Mucosa of rectum (tissue), 2 donors: ENCODE results near the gene IL17RA.
"Not testable (repeated sequence)": the region's sequence is repeated elsewhere in the genome, so short reads cannot be mapped to it uniquely, and the experiment has no call there.

ENCODE experiments used
- H3K27ac ChIP-seq, 2 donors: one replicate each; pipeline ENCODE4 v1.7.0; 2013; ENCODE audit warnings: inconsistent platforms in 2 of 2, low read depth in 2 of 2, low read length in 2 of 2
- H3K27me3 ChIP-seq, 2 donors: one replicate each; pipeline ENCODE4 v1.7.0; 2013; ENCODE audit warnings: low read length in 2 of 2; ENCODE audit not compliant: control insufficient read depth in 2 of 2, insufficient read depth in 2 of 2
- H3K36me3 ChIP-seq, 2 donors: one replicate each; pipeline ENCODE4 v1.7.0; 2013; ENCODE audit warnings: low read length in 2 of 2; ENCODE audit not compliant: control insufficient read depth in 2 of 2, insufficient read depth in 2 of 2
- H3K4me1 ChIP-seq, 2 donors: one replicate each; pipeline ENCODE4 v1.7.0; 2013; ENCODE audit warnings: low read length in 2 of 2, mild to moderate bottlenecking in 1 of 2; ENCODE audit not compliant: control insufficient read depth in 2 of 2, insufficient read depth in 2 of 2
- H3K4me3 ChIP-seq, 2 donors: one replicate each; pipeline ENCODE4 v1.7.0; 2013; ENCODE audit warnings: low read length in 2 of 2
- H3K9ac ChIP-seq, 2 donors: one replicate each; pipeline ENCODE4 v1.7.0; 2013; ENCODE audit warnings: low read length in 2 of 2, low read depth in 1 of 2, mild to moderate bottlenecking in 1 of 2
- H3K9me3 ChIP-seq, 2 donors: one replicate each; pipeline ENCODE4 v1.7.0; 2013; ENCODE audit warnings: low read length in 2 of 2; ENCODE audit not compliant: control insufficient read depth in 2 of 2
- donor health status: healthy.
- donor health status: Normal muscosa, but diverticular disease.

The IL17RA gene

DNA sequence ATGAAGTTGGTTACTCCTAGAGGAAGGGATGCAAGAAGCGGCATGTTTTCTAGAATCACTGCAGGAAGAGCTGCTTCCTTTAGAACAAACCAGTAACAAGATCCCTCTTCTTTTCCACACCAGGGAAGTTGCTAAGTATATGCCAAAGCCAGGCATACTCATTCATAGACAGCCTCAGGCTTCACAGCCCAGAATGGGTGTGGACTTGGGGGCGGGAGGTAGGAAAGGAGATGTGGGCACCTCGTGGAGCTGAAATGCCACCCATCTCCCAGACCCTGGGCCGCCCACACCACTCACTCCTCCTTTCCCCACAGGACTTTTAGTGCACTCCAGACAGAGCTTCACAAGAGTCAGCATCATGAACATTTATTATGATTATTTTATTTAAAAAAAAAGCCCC lies 52.4 kb downstream of the IL17RA start:
- H3K4me3 ChIP-seq, result no peak overlapping the region
- H3K9me3 ChIP-seq, result no peaks in the 10 kb centered on the region
- H3K27me3 ChIP-seq, result no peaks in the 10 kb centered on the region
- H3K36me3 ChIP-seq, result peaks cover 24 to 31% of the 10 kb centered on the region in 2 donors
- no peaks in the 10 kb centered on the region for H3K4me1 ChIP-seq
- no peak overlapping the region for H3K27ac ChIP-seq
- H3K9ac ChIP-seq, result no peak overlapping the region

DNA sequence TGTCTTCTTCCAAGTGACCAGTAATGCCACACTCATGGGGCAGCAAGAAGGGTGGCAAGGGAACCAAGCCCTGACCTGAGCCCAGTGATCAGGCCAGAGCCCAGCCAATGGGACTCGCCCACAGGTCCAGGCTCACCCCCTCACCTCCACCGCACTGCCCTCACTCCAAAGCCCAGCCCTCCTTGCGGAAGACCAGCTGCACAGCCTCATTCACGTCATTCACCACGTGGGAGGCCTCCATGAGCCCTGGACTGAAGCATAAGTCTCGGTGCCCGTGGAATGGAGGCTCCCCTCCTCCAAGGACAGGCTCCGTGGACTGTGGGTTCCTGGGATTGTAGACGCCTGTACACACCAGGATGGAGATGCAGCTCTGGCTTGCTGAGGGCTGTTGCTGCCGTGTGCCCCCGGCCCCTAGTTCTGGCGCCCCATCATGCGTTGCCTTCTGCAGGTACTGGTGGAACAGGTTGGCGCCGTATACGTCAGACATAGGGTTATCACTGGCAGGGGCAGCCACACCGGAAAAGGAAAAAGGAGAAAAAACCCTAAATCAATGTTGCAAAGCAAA lies 53.1 kb downstream of the IL17RA start:
- Histone ChIP-seq H3K4me1 (no peaks in the 10 kb centered on the region), H3K27me3 (no peaks in the 10 kb centered on the region), H3K36me3 (peaks cover 24 to 34% of the 10 kb centered on the region in 2 donors), H3K9me3 (no peaks in the 10 kb centered on the region), H3K9ac (no peak overlapping the region), H3K27ac (no peak overlapping the region), H3K4me3 (no peak overlapping the region)

DNA sequence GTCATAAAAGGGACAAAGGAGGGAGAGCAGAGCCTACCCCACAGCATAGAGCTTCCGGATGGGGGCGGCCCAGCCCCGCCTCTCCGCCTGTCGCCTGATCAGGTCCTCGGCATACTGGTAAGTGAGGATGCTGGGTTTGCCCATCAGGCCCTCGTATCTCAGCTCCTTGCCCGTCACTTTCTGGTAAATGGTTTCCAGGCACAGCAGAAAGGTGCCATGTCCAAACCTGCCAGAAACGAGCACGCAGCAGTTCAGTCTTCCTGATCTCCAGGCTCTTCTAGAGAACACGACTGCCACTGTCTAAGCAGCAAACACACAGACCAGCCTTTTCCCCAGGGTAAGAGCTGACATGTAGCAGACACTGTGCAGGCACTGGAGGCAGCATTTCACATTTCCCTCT lies 53.7 kb downstream of the IL17RA start:
- H3K9ac ChIP-seq, result no peak overlapping the region
- no peak overlapping the region for H3K4me3 ChIP-seq
- no peak overlapping the region for H3K27ac ChIP-seq
- H3K4me1 ChIP-seq, result no peaks in the 10 kb centered on the region
- H3K36me3 ChIP-seq, result peaks cover 28 to 39% of the 10 kb centered on the region in 2 donors
- no peaks in the 10 kb centered on the region for H3K9me3 ChIP-seq
- no peaks in the 10 kb centered on the region for H3K27me3 ChIP-seq

DNA sequence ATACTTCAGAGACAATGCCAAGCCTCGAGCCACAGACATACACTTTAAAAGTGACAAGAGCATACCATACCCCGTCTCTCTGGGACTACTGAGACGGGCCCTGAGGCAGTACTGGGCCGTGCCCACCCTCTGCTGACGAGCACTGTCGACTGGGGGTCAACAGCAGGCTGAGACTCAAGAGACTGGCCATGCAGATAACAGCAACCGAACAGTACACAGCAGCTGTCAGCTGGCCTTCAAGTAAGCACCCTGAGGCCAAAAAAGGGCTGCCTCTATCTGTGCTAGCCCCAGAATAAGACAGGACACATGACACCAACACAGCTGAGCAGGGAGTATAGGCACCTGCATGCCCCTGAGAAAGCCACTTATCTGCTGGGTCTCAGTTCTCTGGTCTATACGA lies 55.2 kb downstream of the IL17RA start:
- peaks cover 31 to 49% of the 10 kb centered on the region in 2 donors for H3K36me3 ChIP-seq
- H3K27ac ChIP-seq, result no peak overlapping the region
- no peaks in the 10 kb centered on the region for H3K4me1 ChIP-seq
- H3K27me3 ChIP-seq, result no peaks in the 10 kb centered on the region
- H3K9me3 ChIP-seq, result no peaks in the 10 kb centered on the region
- no peak overlapping the region for H3K9ac ChIP-seq
- H3K4me3 ChIP-seq, result no peak overlapping the region

DNA sequence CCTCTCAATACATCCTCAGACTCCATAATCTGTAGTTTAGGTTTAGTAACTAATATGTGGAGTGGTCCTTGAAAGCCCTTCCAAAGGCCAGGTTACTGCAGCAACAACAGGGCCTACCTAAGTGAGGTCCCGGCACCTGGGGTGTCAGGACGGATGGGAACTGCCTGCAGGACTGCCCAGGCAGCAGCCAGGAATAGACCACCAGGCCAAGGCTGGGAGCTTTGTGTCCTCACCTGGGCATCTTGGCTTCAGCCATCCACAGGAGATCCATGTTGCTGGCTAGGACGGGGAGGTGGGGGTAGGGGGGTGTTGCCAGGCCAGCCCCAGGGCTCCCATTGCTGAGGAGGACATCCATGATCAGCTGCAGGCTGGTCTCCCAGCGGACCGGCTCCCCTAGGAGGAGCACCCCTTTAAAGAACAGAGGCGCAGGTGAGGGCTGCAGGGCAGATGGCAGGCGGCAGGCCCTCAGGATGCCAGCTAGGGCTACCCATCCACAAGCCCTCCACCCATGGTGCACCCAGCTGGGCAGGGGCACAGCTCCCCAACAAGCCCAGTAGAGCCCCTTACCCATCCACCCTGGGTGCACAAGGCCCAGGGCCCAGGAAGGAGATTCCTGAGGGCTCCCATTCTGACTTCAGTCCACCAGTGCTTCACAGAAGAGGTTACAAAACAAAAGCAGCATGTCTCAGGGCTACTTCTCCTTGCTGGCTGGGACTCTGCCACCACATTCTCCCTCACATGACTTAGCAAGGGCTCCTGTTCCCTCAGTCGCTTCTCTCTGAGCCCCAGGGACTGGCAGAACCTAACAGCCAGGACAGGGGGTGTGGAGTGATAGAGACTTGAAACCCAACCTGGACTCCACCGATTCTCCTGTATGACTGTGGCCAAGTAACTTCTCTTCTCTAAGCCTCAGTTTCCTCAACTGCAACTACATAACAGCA lies 56.3 kb downstream of the IL17RA start:
- Histone ChIP-seq H3K4me1 (no peaks in the 10 kb centered on the region), H3K36me3 (peaks cover 33 to 51% of the 10 kb centered on the region in 2 donors), H3K27ac (no peak overlapping the region), H3K27me3 (no peaks in the 10 kb centered on the region), H3K9ac (no peak overlapping the region), H3K9me3 (no peaks in the 10 kb centered on the region), H3K4me3 (no peak overlapping the region)

DNA sequence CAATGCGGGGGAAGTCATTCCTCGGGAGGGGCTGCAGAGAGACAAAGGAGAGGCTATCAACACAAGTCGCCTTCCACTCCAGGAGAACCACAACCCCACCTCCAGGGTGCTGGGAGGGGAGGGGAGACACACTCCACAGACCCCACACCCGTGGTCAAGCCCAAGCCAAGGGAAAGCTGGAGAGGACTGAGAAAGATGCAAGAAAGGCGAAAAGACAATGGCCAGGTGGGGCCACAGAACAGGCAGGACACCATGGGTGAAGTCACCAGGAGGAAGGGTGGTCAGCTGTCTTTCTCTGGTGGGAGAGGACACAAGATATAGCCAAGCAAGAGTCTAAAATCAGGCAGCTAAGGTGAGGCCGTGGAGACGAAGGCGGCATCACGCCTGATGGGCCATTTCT lies 58.3 kb downstream of the IL17RA start:
- no peak overlapping the region for H3K4me3 ChIP-seq
- no peaks in the 10 kb centered on the region for H3K4me1 ChIP-seq
- no peaks in the 10 kb centered on the region for H3K27me3 ChIP-seq
- H3K9ac ChIP-seq, result no peak overlapping the region
- H3K9me3 ChIP-seq, result no peaks in the 10 kb centered on the region
- H3K27ac ChIP-seq, result no peak overlapping the region
- H3K36me3 ChIP-seq, result peaks cover 26 to 48% of the 10 kb centered on the region in 2 donors

DNA sequence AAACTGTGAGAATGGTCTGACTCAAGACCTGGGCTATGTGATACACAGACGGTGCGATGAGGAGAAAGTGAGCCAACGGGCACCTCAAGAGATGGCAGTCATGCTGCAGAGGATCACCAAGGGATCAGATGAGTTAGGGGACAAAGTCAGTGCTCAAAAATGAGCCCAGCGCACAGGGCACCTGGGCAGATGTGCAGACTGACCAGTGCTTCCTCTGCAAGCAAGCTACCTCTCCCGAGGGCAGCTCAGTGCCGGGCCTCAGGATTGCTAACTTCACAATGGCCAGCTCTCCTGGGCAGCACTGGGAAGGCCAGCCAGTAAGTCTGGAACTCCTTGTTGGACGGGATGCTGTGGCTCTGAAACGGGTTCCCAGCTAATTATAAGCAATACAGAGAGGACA lies 59.0 kb downstream of the IL17RA start:
- Histone ChIP-seq H3K9me3 (no peaks in the 10 kb centered on the region), H3K36me3 (peaks cover 24 to 41% of the 10 kb centered on the region in 2 donors), H3K27me3 (no peaks in the 10 kb centered on the region), H3K27ac (no peak overlapping the region), H3K4me3 (no peak overlapping the region), H3K4me1 (peaks cover 0 to under 1% of the 10 kb centered on the region in 2 donors), H3K9ac (no peak overlapping the region)

DNA sequence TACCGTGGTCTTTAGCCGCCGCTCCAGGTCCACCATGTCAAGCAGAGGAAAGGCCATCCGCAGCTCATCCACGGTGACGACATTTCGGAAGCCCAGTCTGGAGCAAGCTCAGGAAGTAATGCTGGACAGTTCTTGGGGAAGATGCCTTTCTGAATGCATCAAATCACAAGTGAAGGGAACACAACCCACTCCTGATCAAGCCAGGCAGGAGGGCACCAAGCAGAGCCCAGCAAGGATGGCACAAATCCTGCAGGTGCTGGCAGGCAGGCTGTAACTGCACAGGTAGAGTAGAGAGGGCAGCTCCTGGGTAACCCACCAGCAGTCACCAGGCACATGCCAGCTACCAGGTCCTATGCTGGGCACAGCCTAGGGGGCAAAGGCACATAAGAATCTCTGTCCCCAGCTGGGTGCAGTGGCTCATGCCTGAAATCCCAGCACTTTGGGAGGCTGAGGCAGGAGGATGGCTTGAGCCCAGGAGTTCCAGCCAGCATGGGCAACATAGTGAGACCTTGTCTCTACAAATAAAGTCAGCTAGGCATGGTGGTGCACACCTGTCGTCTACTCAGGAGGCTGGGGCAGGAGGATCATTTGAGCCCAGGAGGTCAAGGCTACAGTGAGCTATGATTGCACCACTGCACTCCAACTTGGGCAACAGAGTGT lies 60.4 kb downstream of the IL17RA start:
- peaks cover 21 to 38% of the 10 kb centered on the region in 2 donors for H3K36me3 ChIP-seq
- no peak overlapping the region for H3K9ac ChIP-seq
- no peak overlapping the region for H3K27ac ChIP-seq
- no peaks in the 10 kb centered on the region for H3K27me3 ChIP-seq
- H3K4me1 ChIP-seq, result peaks cover 8 to 9% of the 10 kb centered on the region in 2 donors
- no peaks in the 10 kb centered on the region for H3K9me3 ChIP-seq
- H3K4me3 ChIP-seq, result no peak overlapping the region

DNA sequence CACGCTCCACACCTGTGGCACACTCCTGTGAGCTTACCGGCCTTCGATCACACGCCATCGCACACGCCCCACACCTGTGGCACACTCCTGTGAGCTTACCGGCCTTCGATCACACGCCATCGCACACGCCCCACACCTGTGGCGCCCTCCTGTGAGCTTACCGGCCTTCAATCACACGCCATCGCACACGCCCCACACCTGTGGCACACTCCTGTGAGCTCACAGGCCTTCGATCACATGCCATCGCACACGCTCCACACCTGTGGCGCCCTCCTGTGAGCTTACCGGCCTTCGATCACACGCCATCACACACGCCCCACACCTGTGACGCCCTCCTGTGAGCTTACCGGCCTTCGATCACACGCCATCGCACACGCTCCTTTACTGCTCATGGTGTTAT lies 62.7 kb downstream of the IL17RA start:
- H3K9me3 ChIP-seq, H3K27ac ChIP-seq, H3K27me3 ChIP-seq, H3K9ac ChIP-seq, H3K4me3 ChIP-seq: not testable (repeated sequence)
- H3K36me3 ChIP-seq, result peaks cover 8 to 24% of the 10 kb centered on the region in 2 donors
- H3K4me1 ChIP-seq, result peaks cover 8 to 12% of the 10 kb centered on the region in 2 donors
